HepG2 (cell line): ENCODE results near the gene LIME1.

ENCODE experiments used
- CCAR2 ChIP-seq: fragments of 200-400 bp; formaldehyde crosslinking; optimal IDR thresholded peaks from 2 replicates; pipeline ENCODE3; 2018; ENCODE audit warnings: low read depth, mild to moderate bottlenecking, low read length, moderate library complexity
- FOSL2 ChIP-seq: sonication (generic); formaldehyde crosslinking; IDR thresholded peaks from 2 replicates; pipeline ENCODE4 v1.4.0; 2020; ENCODE audit warnings: missing genetic modification reagents
- GLI4 ChIP-seq: sonication (generic); formaldehyde crosslinking; IDR thresholded peaks from 2 replicates; pipeline ENCODE4 v1.5.1; 2020; ENCODE audit warnings: missing genetic modification reagents, mild to moderate bottlenecking, moderate library complexity, borderline replicate concordance
- MEIS1 ChIP-seq: sonication (generic); formaldehyde crosslinking; IDR thresholded peaks from 2 replicates; pipeline ENCODE4 v1.9.0; 2021; ENCODE audit warnings: mild to moderate bottlenecking, missing genetic modification reagents, moderate library complexity, borderline replicate concordance
- PHB2 ChIP-seq: fragments of 450-650 bp; IDR thresholded peaks from 2 replicates; pipeline ENCODE4 v1.6.1; 2018; ENCODE audit not compliant: partially characterized antibody
- PPARG ChIP-seq: conservative IDR thresholded peaks from 2 replicates; pipeline ENCODE4 v1.6.1; 2016; ENCODE audit warnings: missing biosample characterization, missing genetic modification reagents
- RAD21 ChIP-seq: fragments of 450-650 bp; formaldehyde crosslinking; IDR thresholded peaks from 2 replicates; pipeline ENCODE4 v1.5.0; 2020; ENCODE audit warnings: mild to moderate bottlenecking
- YEATS2 ChIP-seq: sonication (generic); formaldehyde crosslinking; IDR thresholded peaks from 2 replicates; pipeline ENCODE4 v1.4.0; 2020; ENCODE audit warnings: missing genetic modification reagents, borderline replicate concordance
- ZBTB42 ChIP-seq: sonication (generic); formaldehyde crosslinking; IDR thresholded peaks from 2 replicates; pipeline ENCODE4 v1.5.0; 2020; ENCODE audit warnings: mild to moderate bottlenecking, missing genetic modification reagents
- ZFP62 ChIP-seq: sonication (generic); formaldehyde crosslinking; IDR thresholded peaks from 2 replicates; pipeline ENCODE4 v1.4.0; 2020; ENCODE audit warnings: missing genetic modification reagents
- ZNF253 ChIP-seq: sonication (generic); formaldehyde crosslinking; IDR thresholded peaks from 2 replicates; pipeline ENCODE4 v1.8.0; 2022; ENCODE audit warnings: mild to moderate bottlenecking, missing genetic modification reagents, borderline replicate concordance
- TF ChIP-seq, protein P1 (sequence below): conservative IDR thresholded peaks from 2 replicates; pipeline ENCODE4 v1.6.1; 2018; ENCODE audit warnings: missing genetic modification reagents
- TF ChIP-seq, protein P2 (sequence below): sonication (generic); formaldehyde crosslinking; IDR thresholded peaks from 2 replicates; pipeline ENCODE4 v1.5.0; 2020; ENCODE audit warnings: mild to moderate bottlenecking, missing genetic modification reagents, moderate library complexity
- TF ChIP-seq, protein P3 (sequence below): sonication (generic); formaldehyde crosslinking; IDR thresholded peaks from 2 replicates; pipeline ENCODE4 v1.4.0; 2020; ENCODE audit warnings: missing genetic modification reagents

DNA sequence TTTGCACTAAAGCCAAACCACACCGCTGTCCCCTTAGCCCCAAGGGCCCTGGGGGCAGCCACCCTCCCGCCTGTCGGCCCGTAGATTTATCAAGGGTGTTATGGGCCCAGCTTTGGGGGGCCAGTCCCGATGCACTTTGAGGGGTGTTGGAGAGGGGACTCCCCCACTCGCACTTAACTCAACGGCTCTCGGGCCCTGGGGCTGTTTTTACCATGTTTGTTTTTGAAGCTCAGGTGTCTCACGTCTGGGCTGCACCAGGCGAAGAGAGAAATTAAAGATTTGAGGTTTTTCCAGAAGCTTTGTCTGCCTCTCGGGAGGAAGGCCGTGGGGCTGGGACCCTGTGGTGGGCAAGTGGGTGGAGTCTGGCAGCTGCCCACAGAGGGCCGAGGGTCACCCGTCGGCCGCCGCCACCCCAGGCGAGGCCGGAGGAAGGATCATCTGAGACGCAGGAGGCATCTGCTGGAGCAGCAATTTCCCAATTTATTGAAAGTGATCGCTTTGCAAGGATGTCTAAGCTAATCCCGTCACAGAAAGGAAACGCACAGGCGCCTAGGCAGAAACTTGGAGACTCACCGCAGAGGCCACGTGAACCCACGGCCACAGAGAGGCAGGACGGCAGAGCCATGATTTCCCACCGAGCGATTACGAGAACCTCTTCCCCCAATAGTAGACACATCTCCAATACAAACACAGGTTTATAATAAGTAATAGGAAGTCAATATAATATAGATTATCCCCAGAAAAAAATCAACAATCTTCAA is 6.9 kb downstream of the LIME1 start:
- no peak for TF ChIP-seq ZBTB42 (CRISPR knock-in tag)
- no peak for TF ChIP-seq RAD21 (CRISPR knock-in tag)
- no peak for TF ChIP-seq YEATS2 (CRISPR knock-in tag)
- TF ChIP-seq, protein P1, sequence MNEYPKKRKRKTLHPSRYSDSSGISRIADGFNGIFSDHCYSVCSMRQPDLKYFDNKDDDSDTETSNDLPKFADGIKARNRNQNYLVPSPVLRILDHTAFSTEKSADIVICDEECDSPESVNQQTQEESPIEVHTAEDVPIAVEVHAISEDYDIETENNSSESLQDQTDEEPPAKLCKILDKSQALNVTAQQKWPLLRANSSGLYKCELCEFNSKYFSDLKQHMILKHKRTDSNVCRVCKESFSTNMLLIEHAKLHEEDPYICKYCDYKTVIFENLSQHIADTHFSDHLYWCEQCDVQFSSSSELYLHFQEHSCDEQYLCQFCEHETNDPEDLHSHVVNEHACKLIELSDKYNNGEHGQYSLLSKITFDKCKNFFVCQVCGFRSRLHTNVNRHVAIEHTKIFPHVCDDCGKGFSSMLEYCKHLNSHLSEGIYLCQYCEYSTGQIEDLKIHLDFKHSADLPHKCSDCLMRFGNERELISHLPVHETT (CRISPR knock-in tag) = no peak
- TF ChIP-seq PPARG (CRISPR knock-in tag) = no peak
- no peak for TF ChIP-seq PHB2
- TF ChIP-seq MEIS1 = no peak
- TF ChIP-seq CCAR2 = no peak
- TF ChIP-seq, protein P2, sequence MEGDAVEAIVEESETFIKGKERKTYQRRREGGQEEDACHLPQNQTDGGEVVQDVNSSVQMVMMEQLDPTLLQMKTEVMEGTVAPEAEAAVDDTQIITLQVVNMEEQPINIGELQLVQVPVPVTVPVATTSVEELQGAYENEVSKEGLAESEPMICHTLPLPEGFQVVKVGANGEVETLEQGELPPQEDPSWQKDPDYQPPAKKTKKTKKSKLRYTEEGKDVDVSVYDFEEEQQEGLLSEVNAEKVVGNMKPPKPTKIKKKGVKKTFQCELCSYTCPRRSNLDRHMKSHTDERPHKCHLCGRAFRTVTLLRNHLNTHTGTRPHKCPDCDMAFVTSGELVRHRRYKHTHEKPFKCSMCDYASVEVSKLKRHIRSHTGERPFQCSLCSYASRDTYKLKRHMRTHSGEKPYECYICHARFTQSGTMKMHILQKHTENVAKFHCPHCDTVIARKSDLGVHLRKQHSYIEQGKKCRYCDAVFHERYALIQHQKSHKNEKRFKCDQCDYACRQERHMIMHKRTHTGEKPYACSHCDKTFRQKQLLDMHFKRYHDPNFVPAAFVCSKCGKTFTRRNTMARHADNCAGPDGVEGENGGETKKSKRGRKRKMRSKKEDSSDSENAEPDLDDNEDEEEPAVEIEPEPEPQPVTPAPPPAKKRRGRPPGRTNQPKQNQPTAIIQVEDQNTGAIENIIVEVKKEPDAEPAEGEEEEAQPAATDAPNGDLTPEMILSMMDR (CRISPR knock-in tag) = no peak
- no peak for TF ChIP-seq FOSL2 (CRISPR knock-in tag)
- no peak for TF ChIP-seq GLI4 (CRISPR knock-in tag)
- TF ChIP-seq, protein P3, sequence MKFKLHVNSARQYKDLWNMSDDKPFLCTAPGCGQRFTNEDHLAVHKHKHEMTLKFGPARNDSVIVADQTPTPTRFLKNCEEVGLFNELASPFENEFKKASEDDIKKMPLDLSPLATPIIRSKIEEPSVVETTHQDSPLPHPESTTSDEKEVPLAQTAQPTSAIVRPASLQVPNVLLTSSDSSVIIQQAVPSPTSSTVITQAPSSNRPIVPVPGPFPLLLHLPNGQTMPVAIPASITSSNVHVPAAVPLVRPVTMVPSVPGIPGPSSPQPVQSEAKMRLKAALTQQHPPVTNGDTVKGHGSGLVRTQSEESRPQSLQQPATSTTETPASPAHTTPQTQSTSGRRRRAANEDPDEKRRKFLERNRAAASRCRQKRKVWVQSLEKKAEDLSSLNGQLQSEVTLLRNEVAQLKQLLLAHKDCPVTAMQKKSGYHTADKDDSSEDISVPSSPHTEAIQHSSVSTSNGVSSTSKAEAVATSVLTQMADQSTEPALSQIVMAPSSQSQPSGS (CRISPR knock-in tag) = no peak
- TF ChIP-seq ZFP62 (CRISPR knock-in tag) = no peak
- TF ChIP-seq ZNF253 (CRISPR knock-in tag) = no peak
